H1 (cell line): ENCODE results near the gene FAM209B. TPM values are rescaled to one million over a fixed set of nuclear protein-coding genes. Genes with fewer than 3 reads are reported as not detected.

ENCODE experiments used
- polyA plus RNA-seq, 7 experiments: library from polyadenylated mRNA; depleted of rRNA in 3 of 7; stranded (reverse) in 5 of 7; unstranded in 2 of 7; fragments of >200 nt in 5 of 7; fragments of 200-250 nt in 2 of 7; gene quantifications; 1 replicate in 5 of 7; 2 replicates in 1 of 7; 4 replicates in 1 of 7; pipeline versions ENCODE4 v1.2.1 to v1.2.3, GENCODE V29; 2011 to 2013; ENCODE audit warnings: missing spikeins in 2 of 7, mixed read lengths in 2 of 7
- total RNA-seq: library from RNA; stranded (reverse); fragmentation: NEBNext Ultra II Directional; extraction: Animal tissue kit (Norgen Biotek cat#: 25700); gene quantifications from 2 replicates; pipeline ENCODE4 v1.2.1, GENCODE V29; 2021
- TF ChIP-seq, protein P1 (sequence below), 3 experiments: IDR thresholded peaks; 1 replicate in 2 of 3; 2 replicates in 1 of 3; pipeline versions ENCODE4 v1.5.1 to v1.6.1; 2011; ENCODE audit warnings: low read length in 3 of 3, mild to moderate bottlenecking in 3 of 3, inconsistent platforms in 2 of 3, low read depth in 1 of 3, moderate library complexity in 1 of 3; ENCODE audit not compliant: insufficient read depth in 1 of 3; ENCODE audit errors: control extremely low read depth in 1 of 3

Gene FAM209B
- total and polyA plus RNA-seq, 2 of the 8 experiments (the other 6 are each of a cell fraction or from before 2014, with no cell fraction given): 0.29 TPM; not detected in 1

DNA sequence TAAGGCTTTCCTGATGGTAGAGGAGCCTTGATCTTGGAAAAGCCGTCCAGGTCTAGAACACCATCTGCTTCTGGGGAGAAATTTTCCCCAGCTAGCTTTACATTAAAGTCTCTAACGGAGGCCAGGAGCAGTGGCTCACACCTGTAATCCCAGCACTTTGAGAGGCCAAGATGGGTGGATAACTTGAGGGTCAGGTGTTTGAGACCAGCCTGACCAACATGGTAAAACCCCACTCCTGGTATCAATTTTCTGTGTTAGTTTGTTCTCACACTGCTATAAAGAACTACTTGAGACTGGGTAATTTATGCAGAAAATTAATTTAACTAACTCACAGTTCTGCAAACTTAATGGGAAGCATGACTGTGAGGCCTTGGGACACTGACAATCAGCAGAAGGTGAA is 37.8 kb downstream of the FAM209B start (continued):
- TF ChIP-seq, protein P1, sequence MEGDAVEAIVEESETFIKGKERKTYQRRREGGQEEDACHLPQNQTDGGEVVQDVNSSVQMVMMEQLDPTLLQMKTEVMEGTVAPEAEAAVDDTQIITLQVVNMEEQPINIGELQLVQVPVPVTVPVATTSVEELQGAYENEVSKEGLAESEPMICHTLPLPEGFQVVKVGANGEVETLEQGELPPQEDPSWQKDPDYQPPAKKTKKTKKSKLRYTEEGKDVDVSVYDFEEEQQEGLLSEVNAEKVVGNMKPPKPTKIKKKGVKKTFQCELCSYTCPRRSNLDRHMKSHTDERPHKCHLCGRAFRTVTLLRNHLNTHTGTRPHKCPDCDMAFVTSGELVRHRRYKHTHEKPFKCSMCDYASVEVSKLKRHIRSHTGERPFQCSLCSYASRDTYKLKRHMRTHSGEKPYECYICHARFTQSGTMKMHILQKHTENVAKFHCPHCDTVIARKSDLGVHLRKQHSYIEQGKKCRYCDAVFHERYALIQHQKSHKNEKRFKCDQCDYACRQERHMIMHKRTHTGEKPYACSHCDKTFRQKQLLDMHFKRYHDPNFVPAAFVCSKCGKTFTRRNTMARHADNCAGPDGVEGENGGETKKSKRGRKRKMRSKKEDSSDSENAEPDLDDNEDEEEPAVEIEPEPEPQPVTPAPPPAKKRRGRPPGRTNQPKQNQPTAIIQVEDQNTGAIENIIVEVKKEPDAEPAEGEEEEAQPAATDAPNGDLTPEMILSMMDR (IDR thresholded peaks at IDR 0.05; ENCODE audit: control extremely low read depth in 1 of 3, insufficient read depth in 1 of 3, low read depth in 1 of 3, low read length in 3 of 3): no peak
